Gastrocnemius medialis (tissue), 4 donors: ENCODE measurements around the gene RASL11A. TPM values are rescaled to one million over a fixed set of nuclear protein-coding genes. Genes with fewer than 3 reads are reported as not detected.

ENCODE experiments used
- ATAC-seq, 2 donors: fragments of 150-250 bp; one replicate each; pipeline ENCODE4 v1.9.1; 2016
- DNase-seq, 2 donors: peaks; one replicate each; pipeline ENCODE4 v3.0.0-alpha.2; 2019
- H3K27ac ChIP-seq, 4 donors: fragments of 200-600 bp; sonication (generic); 1 replicate in 1 of 4; 2 replicates in 3 of 4; pipeline ENCODE4 v1.5.1; 2016 to 2018; ENCODE audit warnings: mild to moderate bottlenecking in 2 of 4, moderate library complexity in 1 of 4
- H3K27me3 ChIP-seq, 3 donors: fragments of 200-600 bp; sonication (generic) in 2 of 3; 1 replicate in 1 of 3; 2 replicates in 2 of 3; pipeline versions ENCODE4 v1.5.1 to v1.6.0; 2016 to 2019; ENCODE audit warnings: mild to moderate bottlenecking in 1 of 3, moderate library complexity in 1 of 3
- H3K36me3 ChIP-seq, 2 donors: fragments of 200-600 bp; sonication (generic) in 1 of 2; one replicate each; pipeline ENCODE4 v1.5.1; 2017 to 2018
- H3K4me1 ChIP-seq, 2 donors: fragments of 200-600 bp; sonication (generic) in 1 of 2; one replicate each; pipeline ENCODE4 v1.5.1; 2016 to 2017; ENCODE audit warnings: mild to moderate bottlenecking in 2 of 2
- H3K4me3 ChIP-seq, 4 donors: fragments of 200-600 bp; sonication (generic) in 3 of 4; 1 replicate in 1 of 4; 2 replicates in 3 of 4; pipeline ENCODE4 v1.5.1; 2016 to 2019; ENCODE audit warnings: mild to moderate bottlenecking in 2 of 4
- H3K9me3 ChIP-seq, 3 donors: fragments of 200-600 bp; sonication (generic) in 2 of 3; 1 replicate in 1 of 3; 2 replicates in 2 of 3; pipeline ENCODE4 v1.5.1; 2016 to 2019
- POLR2A ChIP-seq, 2 donors: fragments of 450-650 bp; IDR thresholded peaks; one replicate each; pipeline ENCODE4 v1.6.1; 2017; ENCODE audit warnings: antibody characterized with exemption in 2 of 2, mild to moderate bottlenecking in 2 of 2, moderate library complexity in 2 of 2
- in situ Hi-C, 4 donors: fragments of 200-750 bp; cut with MboI; loops; one replicate each; pipeline versions ENCODE4 v1.15.0 to v1.8.0; 2017; ENCODE audit warnings: low sequenced_read_pairs in 4 of 4
- intact Hi-C: fragments of 100-400 bp; cut with DNase I; formaldehyde crosslinking; loops from one replicate; pipeline ENCODE4 v1.15.1; 2023; ENCODE audit warnings: low total_unique reads
- total RNA-seq, 4 donors: library from RNA; depleted of rRNA; stranded (reverse); fragments of >200 nt; gene quantifications; one replicate each; pipeline versions ENCODE4 v1.1.0 to v1.2.3, GENCODE V29; 2016
- TF ChIP-seq, protein P1 (sequence below), 5 experiments: fragments of 450-650 bp in 3 of 5; fragments of 200-600 bp in 2 of 5; sonication (generic) in 2 of 5; IDR thresholded peaks in 4 of 5; conservative IDR thresholded peaks in 1 of 5; 1 replicate in 4 of 5; 2 replicates in 1 of 5; pipeline ENCODE4 v1.5.1; 2016 to 2019; ENCODE audit warnings: antibody characterized with exemption in 5 of 5, mild to moderate bottlenecking in 3 of 5, moderate library complexity in 3 of 5

Gene RASL11A
- total RNA-seq, 4 donors from 2014 or later = 2.8 to 9.0 (median 5.7) TPM

DNA sequence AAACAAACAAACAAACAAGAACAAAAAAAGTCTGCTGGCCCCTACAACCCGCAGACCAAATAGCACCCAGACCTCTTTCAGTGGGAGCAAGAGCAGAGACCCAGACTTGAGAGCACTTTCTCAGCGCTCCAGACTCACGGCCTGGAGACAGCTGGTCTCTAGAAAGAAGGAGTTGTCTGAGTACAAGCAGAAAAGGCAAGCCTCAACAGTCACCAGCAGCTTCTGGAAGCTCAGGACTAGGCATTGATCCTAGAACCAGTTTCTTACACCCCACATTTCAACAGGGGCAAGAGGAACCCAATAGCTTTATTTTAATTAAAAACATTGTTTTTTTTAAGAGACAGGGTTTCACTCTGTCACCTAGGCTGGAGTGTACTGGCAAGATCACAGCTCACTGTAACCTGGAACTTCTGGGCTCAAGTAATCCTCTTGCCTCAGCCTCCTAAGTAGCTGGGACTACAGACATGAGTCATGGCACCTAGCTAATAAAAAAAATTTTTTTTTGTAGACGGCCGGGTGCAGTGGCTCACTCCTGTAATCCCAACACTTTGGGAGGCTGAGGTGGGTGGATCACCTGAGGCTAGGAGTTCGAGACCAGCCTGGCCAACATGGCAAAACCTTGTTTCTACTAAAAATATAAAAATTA lies 30.4 kb downstream of the RASL11A start:
- Histone ChIP-seq H3K9me3 (no peaks in the 10 kb centered on the region), H3K27me3 (peaks cover 0 to 7% (median 0%) of the 10 kb centered on the region in 3 donors), H3K4me3 (no peak overlapping the region), H3K4me1 (no peaks in the 10 kb centered on the region), H3K36me3 (no peaks in the 10 kb centered on the region), H3K27ac (no peak overlapping the region)
- in situ Hi-C loops = no loop called here
- ATAC-seq = no peak
- DNase-seq = no peak
- TF ChIP-seq POLR2A (IDR thresholded peaks at IDR 0.05) = no peak
- TF ChIP-seq, protein P1, sequence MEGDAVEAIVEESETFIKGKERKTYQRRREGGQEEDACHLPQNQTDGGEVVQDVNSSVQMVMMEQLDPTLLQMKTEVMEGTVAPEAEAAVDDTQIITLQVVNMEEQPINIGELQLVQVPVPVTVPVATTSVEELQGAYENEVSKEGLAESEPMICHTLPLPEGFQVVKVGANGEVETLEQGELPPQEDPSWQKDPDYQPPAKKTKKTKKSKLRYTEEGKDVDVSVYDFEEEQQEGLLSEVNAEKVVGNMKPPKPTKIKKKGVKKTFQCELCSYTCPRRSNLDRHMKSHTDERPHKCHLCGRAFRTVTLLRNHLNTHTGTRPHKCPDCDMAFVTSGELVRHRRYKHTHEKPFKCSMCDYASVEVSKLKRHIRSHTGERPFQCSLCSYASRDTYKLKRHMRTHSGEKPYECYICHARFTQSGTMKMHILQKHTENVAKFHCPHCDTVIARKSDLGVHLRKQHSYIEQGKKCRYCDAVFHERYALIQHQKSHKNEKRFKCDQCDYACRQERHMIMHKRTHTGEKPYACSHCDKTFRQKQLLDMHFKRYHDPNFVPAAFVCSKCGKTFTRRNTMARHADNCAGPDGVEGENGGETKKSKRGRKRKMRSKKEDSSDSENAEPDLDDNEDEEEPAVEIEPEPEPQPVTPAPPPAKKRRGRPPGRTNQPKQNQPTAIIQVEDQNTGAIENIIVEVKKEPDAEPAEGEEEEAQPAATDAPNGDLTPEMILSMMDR (IDR thresholded peaks at IDR 0.05 in 4 of 5, conservative IDR thresholded peaks at IDR 0.05 in 1 of 5) = no peak
- intact Hi-C loops = no loop called here

DNA sequence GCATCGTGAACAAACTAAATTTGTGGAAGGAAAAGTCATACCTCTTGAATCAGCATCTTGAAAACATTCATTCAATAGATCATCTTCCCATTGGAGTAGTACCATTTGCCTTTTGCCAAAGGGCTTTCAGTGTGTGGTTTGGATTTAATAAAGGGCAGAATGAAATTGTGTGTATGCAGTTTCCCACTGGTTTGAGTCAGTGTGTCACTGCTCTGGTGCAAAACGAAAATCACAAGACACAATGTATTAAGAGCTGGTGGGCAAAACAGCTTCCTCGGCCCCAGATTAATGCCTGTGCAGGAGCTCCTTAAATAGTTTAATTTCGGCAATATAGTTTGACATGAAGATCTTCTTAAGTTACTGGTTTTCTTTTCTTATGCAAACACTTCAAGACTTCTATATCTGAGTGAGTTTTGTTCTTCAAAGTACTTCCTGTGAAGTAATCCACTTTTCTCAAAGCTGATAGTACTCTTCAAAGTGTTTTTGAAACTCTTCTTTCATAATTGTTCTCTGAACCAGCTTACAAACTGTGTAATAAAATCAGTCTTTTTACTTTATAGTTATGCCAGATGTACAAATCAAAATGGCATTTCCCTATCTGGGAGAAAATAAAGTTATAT lies 32.1 kb downstream of the RASL11A start:
- H3K9me3 ChIP-seq = no peaks in the 10 kb centered on the region
- H3K27me3 ChIP-seq = peaks cover 0 to 3% (median 0%) of the 10 kb centered on the region in 3 donors
- DNase-seq = no peak
- no peak overlapping the region for H3K27ac ChIP-seq
- H3K4me1 ChIP-seq = no peaks in the 10 kb centered on the region
- H3K36me3 ChIP-seq = no peaks in the 10 kb centered on the region
- H3K4me3 ChIP-seq = no peak overlapping the region
- intact Hi-C loops (no loop called here), in situ Hi-C loops (no loop called here)
- no peak for TF ChIP-seq POLR2A (IDR thresholded peaks at IDR 0.05)
- TF ChIP-seq, protein P1 (IDR thresholded peaks at IDR 0.05 in 4 of 5, conservative IDR thresholded peaks at IDR 0.05 in 1 of 5) = no peak
- ATAC-seq = no peak

DNA sequence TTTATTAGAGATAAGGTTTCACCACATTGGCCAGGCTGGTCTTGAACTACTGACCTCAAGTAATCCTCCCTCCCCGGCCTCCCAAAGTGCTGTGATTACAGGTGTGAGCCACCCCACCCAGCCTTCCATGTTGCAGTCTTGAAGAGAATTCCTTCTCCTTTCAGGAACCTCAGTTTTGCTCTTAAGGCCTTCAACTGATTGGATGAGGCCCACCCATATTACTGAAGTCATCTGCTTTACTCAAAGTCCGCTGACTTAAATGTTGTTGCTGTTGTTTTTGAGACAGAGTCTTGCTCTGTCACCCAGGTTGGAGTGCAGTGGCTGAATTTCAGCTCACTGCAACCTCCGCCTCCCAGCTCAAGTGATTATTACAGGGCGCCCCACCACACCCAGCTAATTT lies 33.5 kb downstream of the RASL11A start:
- Histone ChIP-seq H3K9me3 (no peaks in the 10 kb centered on the region), H3K4me1 (no peaks in the 10 kb centered on the region), H3K27ac (no peak overlapping the region), H3K36me3 (no peaks in the 10 kb centered on the region), H3K27me3 (no peaks in the 10 kb centered on the region), H3K4me3 (no peak overlapping the region)
- intact Hi-C loops (no loop called here), in situ Hi-C loops (no loop called here)
- DNase-seq (no peak), ATAC-seq (no peak)
- no peak for TF ChIP-seq POLR2A (IDR thresholded peaks at IDR 0.05)
- TF ChIP-seq, protein P1 (IDR thresholded peaks at IDR 0.05 in 4 of 5, conservative IDR thresholded peaks at IDR 0.05 in 1 of 5) = no peak

DNA sequence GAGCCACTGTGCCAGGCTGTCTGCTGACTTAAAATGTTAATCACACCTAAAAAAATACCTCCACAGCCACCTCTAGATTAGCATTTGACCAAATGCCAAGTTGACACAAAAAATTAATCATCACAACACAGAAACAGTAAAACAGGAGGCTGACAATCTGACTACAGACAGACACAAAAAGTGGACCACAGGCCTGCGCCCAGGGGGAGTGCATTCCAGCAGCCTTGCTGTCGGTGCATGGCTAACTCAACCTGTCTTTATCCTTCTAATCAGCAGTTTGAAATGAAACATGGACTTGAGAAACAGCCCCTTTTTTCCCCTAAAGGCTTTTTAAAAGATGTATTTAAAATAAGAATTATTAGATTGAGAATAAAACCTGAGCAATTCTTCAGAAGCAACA lies 34.0 kb downstream of the RASL11A start:
- no peak overlapping the region for H3K4me3 ChIP-seq
- TF ChIP-seq POLR2A (IDR thresholded peaks at IDR 0.05) = no peak
- TF ChIP-seq, protein P1 (IDR thresholded peaks at IDR 0.05 in 4 of 5, conservative IDR thresholded peaks at IDR 0.05 in 1 of 5) = no peak
- no peak overlapping the region for H3K27ac ChIP-seq
- no peaks in the 10 kb centered on the region for H3K36me3 ChIP-seq
- ATAC-seq (no peak), DNase-seq (no peak)
- no peaks in the 10 kb centered on the region for H3K9me3 ChIP-seq
- in situ Hi-C loops = no loop called here
- no peaks in the 10 kb centered on the region for H3K4me1 ChIP-seq
- no peaks in the 10 kb centered on the region for H3K27me3 ChIP-seq
- intact Hi-C loops = no loop called here
